HEK293 (cell line): ENCODE data around the gene HYAL4.

ENCODE experiments used
- YY1 ChIP-seq: fragments of 450-650 bp; formaldehyde crosslinking; IDR thresholded peaks from 2 replicates; pipeline ENCODE4 v1.5.1; 2018; ENCODE audit warnings: missing biosample characterization, missing genetic modification characterization
- ZNF157 ChIP-seq: fragments of 450-650 bp; formaldehyde crosslinking; IDR thresholded peaks from 2 replicates; pipeline ENCODE4 v1.5.1; 2016; ENCODE audit warnings: missing biosample characterization, missing genetic modification characterization
- TF ChIP-seq, protein P1 (sequence below): fragments of 450-650 bp; formaldehyde crosslinking; IDR thresholded peaks from 2 replicates; pipeline ENCODE4 v1.5.1; 2016; ENCODE audit warnings: missing biosample characterization, missing genetic modification characterization

DNA sequence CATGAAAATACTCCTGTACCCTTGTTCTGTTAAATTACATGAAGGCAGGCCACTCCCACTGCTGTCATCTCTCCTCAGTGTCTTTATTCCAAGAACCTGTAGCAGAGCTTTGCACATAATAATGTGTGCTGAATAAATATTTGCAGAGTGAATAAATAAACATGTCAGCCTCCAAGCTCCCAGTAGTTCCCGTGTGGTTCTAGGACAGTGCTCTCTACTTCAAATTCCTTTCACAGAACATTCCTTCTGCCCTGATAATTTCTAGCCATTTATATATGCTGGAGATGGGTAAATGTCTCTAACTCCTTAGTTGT lies 20.3 kb upstream of the HYAL4 start:
- TF ChIP-seq YY1 (tag by site-specific recombination) (no peak), ZNF157 (tag by site-specific recombination) (no peak)
- TF ChIP-seq, protein P1, sequence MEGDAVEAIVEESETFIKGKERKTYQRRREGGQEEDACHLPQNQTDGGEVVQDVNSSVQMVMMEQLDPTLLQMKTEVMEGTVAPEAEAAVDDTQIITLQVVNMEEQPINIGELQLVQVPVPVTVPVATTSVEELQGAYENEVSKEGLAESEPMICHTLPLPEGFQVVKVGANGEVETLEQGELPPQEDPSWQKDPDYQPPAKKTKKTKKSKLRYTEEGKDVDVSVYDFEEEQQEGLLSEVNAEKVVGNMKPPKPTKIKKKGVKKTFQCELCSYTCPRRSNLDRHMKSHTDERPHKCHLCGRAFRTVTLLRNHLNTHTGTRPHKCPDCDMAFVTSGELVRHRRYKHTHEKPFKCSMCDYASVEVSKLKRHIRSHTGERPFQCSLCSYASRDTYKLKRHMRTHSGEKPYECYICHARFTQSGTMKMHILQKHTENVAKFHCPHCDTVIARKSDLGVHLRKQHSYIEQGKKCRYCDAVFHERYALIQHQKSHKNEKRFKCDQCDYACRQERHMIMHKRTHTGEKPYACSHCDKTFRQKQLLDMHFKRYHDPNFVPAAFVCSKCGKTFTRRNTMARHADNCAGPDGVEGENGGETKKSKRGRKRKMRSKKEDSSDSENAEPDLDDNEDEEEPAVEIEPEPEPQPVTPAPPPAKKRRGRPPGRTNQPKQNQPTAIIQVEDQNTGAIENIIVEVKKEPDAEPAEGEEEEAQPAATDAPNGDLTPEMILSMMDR: no peak
